ENCODE measurements around the gene NUDT14. TPM values are rescaled to one million over a fixed set of nuclear protein-coding genes. Genes with fewer than 3 reads are reported as not detected.

The NUDT14 gene
- total RNA-seq, 6 experiments from 2014 or later: 9.0 to 27.4 (median 11.4) TPM

- no peaks in the 10 kb centered on the region for H3K4me1 ChIP-seq
- ATAC-seq: no peak
- no peaks in the 10 kb centered on the region for H3K9me3 ChIP-seq
- peak in 1 of 3 donors; percentile 39 for DNase-seq
- no peak overlapping the region for H3K27ac ChIP-seq
- 78% methylated on average over 5 of the region's 18 CpGs for WGBS (ENCODE audit: insufficient coverage, low coverage, low lambda C conversion rate, missing lambda C conversion rate)
- no peaks in the 10 kb centered on the region for H3K36me3 ChIP-seq
- H3K4me3 ChIP-seq: no peak overlapping the region
- no peak for TF ChIP-seq CTCF (IDR thresholded peaks at IDR 0.05)
- TF ChIP-seq POLR2A (IDR thresholded peaks at IDR 0.05): no peak
- H3K27me3 ChIP-seq: no peaks in the 10 kb centered on the region
- intact Hi-C loops (cut with DNase I): no loop called here
Measured at GRCh38 chr14:105149146-105149781, 31.8 kb downstream of the NUDT14 start.

GRCh38 chr14:105148604-105149145 lies 32.4 kb downstream of the NUDT14 start:
- Histone ChIP-seq H3K9me3 (no peaks in the 10 kb centered on the region), H3K4me3 (no peak overlapping the region), H3K36me3 (no peaks in the 10 kb centered on the region), H3K27ac (no peak overlapping the region), H3K27me3 (no peaks in the 10 kb centered on the region), H3K4me1 (no peaks in the 10 kb centered on the region)
- TF ChIP-seq CTCF (IDR thresholded peaks at IDR 0.05) (no peak), POLR2A (IDR thresholded peaks at IDR 0.05) (no peak)
- ATAC-seq: no peak
- no CpG with 5 or more reads among the region's 27 CpGs for WGBS (ENCODE audit: insufficient coverage, low coverage, low lambda C conversion rate, missing lambda C conversion rate)
- intact Hi-C loops (cut with DNase I): no loop called here
- peak in 2 of 3 donors; percentile 13 to 43 for DNase-seq

DNA sequence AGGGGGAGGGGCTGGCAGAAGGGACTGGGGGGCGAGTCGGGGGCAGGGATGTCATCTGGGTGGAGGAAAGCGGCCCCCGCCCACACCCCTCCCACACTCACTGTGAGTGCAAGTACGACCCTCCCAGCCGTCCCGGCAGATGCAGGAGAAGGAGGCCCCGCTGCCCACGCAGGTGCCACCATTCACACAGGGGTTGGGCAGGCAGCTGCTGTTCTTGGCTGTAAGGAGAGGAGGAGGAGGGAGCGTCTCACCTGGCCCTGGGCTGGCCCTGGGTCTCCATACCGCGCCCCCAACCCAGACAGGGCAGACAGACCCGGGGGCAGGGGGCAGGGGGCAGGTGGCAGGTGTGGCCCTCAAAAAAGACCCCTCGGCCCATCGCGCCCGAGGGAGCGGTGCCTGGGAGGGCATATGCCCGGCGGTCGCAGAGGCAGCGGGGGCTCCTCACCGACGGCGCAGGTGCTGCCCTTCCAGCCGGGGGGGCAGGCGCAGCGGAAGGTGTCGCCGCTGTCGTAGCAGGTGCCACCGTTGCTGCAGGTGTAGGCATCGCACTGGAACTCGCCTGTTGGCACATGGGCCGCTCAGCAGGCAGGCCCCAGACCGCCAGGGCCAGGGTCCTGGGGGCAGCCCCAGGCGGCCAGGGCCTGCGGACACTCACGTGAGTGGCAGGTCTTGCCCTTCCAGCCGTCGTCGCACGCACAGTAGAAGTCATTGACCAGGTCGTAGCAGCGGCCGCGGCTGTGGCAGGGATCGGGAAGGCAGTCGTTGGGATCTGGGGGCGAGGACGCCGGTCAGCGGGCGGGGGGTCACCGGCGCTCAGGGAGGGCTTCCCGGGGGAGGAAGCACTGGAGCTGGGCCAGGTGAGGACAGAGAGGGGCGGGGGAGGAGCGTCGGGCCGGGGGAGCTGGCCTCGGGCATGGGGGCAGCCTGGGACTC lies 33.2 kb downstream of the NUDT14 start:
- DNase-seq (peak in 1 of 3 donors; percentile 53), ATAC-seq (no peak)
- H3K36me3 ChIP-seq: no peaks in the 10 kb centered on the region
- no peaks in the 10 kb centered on the region for H3K4me1 ChIP-seq
- no peak overlapping the region for H3K4me3 ChIP-seq
- no peaks in the 10 kb centered on the region for H3K9me3 ChIP-seq
- TF ChIP-seq POLR2A (IDR thresholded peaks at IDR 0.05) (no peak), CTCF (IDR thresholded peaks at IDR 0.05) (no peak)
- intact Hi-C loops (cut with DNase I): no loop called here
- H3K27ac ChIP-seq: no peak overlapping the region
- WGBS (ENCODE audit: insufficient coverage, low coverage, low lambda C conversion rate, missing lambda C conversion rate): 89% methylated on average over 11 of the region's 62 CpGs
- no peaks in the 10 kb centered on the region for H3K27me3 ChIP-seq

DNA sequence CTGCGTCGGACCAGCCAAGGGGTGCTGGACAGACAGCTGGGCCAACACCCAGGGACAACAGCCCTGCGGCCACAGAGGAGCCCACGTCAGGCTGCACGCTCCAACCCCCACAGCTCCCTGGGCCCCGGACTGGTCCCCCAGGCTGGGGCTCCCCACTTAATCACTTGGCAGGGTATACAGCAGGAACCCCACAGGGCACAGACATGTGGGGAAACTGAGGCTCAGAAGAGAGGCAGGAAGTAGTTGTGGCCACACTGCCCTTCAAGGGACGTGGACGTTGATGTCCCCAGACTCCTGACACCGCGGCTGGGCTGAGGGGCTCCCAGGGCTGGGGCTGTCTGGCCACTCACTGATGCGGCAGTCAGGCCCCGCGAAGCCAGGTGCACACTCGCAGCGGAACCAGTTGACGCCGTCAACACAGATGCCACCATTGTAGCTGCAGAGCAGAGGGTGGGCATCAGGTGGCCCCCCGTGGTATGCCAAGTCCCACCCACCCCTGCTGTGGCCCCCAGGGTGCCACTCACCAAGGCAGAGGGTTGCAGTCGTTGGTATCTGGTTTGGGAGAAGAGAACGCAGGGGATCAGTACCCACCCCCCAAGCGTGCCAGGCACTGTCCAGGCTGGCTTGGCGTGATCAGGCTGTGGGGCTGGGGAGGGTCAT lies 34.0 kb downstream of the NUDT14 start:
- Histone ChIP-seq H3K27me3 (no peaks in the 10 kb centered on the region), H3K9me3 (no peaks in the 10 kb centered on the region), H3K4me3 (no peak overlapping the region), H3K4me1 (no peaks in the 10 kb centered on the region), H3K36me3 (no peaks in the 10 kb centered on the region), H3K27ac (no peak overlapping the region)
- DNase-seq: peak in 1 of 3 donors; percentile 40
- intact Hi-C loops (cut with DNase I): no loop called here
- TF ChIP-seq CTCF (IDR thresholded peaks at IDR 0.05): no peak
- TF ChIP-seq POLR2A (IDR thresholded peaks at IDR 0.05): no peak
- no CpG with 5 or more reads among the region's 22 CpGs for WGBS (ENCODE audit: insufficient coverage, low coverage, low lambda C conversion rate, missing lambda C conversion rate)
- ATAC-seq: no peak
